HEK293T (cell line): Measurements from ENCODE around the gene SLC37A2.
A peak's percentile ranks its signal among the peaks of the same experiment; 100 is the strongest.

ENCODE experiments used
- BHLHE40 ChIP-seq: fragments of 450-650 bp; IDR thresholded peaks from 2 replicates; pipeline ENCODE4 v1.6.1; 2016; ENCODE audit warnings: mild to moderate bottlenecking, moderate library complexity, borderline replicate concordance
- CTBP1 ChIP-seq: fragments of 450-650 bp; IDR thresholded peaks from 2 replicates; pipeline ENCODE4 v1.6.1; 2016; ENCODE audit warnings: borderline replicate concordance
- ELF4 ChIP-seq: fragments of 450-650 bp; IDR thresholded peaks from 2 replicates; pipeline ENCODE4 v1.6.1; 2017; ENCODE audit warnings: antibody characterized with exemption
- FOXM1 ChIP-seq: fragments of 450-650 bp; IDR thresholded peaks from 2 replicates; pipeline ENCODE4 v1.6.1; 2017; ENCODE audit warnings: mild to moderate bottlenecking, borderline replicate concordance
- PKNOX1 ChIP-seq: fragments of 450-650 bp; IDR thresholded peaks from 2 replicates; pipeline ENCODE4 v1.6.1; 2016
- SP1 ChIP-seq: fragments of 450-650 bp; IDR thresholded peaks from 2 replicates; pipeline ENCODE4 v1.6.1; 2017
- SUZ12 ChIP-seq: fragments of 450-650 bp; IDR thresholded peaks from 2 replicates; pipeline ENCODE4 v1.6.1; 2016; ENCODE audit warnings: mild to moderate bottlenecking
- TARDBP ChIP-seq: fragments of 450-650 bp; IDR thresholded peaks from 2 replicates; pipeline ENCODE4 v1.6.1; 2016
- ZNF384 ChIP-seq: fragments of 450-650 bp; IDR thresholded peaks from 2 replicates; pipeline ENCODE4 v1.6.1; 2016

GRCh38 chr11:125111343-125112207, 48.5 kb downstream of the SLC37A2 start, which contains the start of gene TMEM218:
- no peak for TF ChIP-seq ZNF384
- TF ChIP-seq TARDBP: no peak
- no peak for TF ChIP-seq SP1
- no peak for TF ChIP-seq FOXM1
- no peak for TF ChIP-seq CTBP1
- TF ChIP-seq BHLHE40: no peak
- TF ChIP-seq PKNOX1: peak; percentile 99
- TF ChIP-seq SUZ12: no peak
- no peak for TF ChIP-seq ELF4
